Activated naive CD4-positive, alpha-beta T cell (primary cell): ENCODE data around the gene STK10.

Source experiments
- DNase-seq, 4 experiments: peaks; one replicate each; lab custom pipeline; 2025; lab: John Stamatoyannopoulos, UW

Gene STK10

GRCh38 chr5:172142709-172143215 lies 45.3 kb downstream of the STK10 start:
- no peak for DNase-seq

- no peak for DNase-seq
These were observed 46.1 kb downstream of the STK10 start for GRCh38 chr5:172141949-172142319.

GRCh38 chr5:172140866-172141265 lies 47.2 kb downstream of the STK10 start:
- DNase-seq = no peak

- no peak for DNase-seq
These were observed 47.9 kb downstream of the STK10 start for GRCh38 chr5:172140120-172140519.

GRCh38 chr5:172137046-172137445 lies 51.0 kb downstream of the STK10 start:
- no peak for DNase-seq

GRCh38 chr5:172133359-172134029 lies 54.5 kb downstream of the STK10 start:
- DNase-seq = peak in 1 of 4 experiments; percentile 22

- no peak for DNase-seq
These were observed 56.3 kb downstream of the STK10 start for GRCh38 chr5:172131690-172132089.

- DNase-seq = no peak
These were observed 58.6 kb downstream of the STK10 start for GRCh38 chr5:172129256-172129910.

GRCh38 chr5:172127581-172127980 lies 60.4 kb downstream of the STK10 start:
- no peak for DNase-seq

- no peak for DNase-seq
These were observed 64.7 kb downstream of the STK10 start for GRCh38 chr5:172123269-172123692.

- DNase-seq = no peak
These were observed 67.9 kb downstream of the STK10 start for GRCh38 chr5:172119921-172120688.

- no peak for DNase-seq
These were observed 69.1 kb downstream of the STK10 start for GRCh38 chr5:172118891-172119290.

GRCh38 chr5:172117977-172118701 lies 69.9 kb downstream of the STK10 start:
- DNase-seq = no peak

- DNase-seq = no peak
These were observed 72.5 kb downstream of the STK10 start for GRCh38 chr5:172115541-172115982.

- DNase-seq = peak; percentile 12 to 35 (median 29)
These were observed 73.1 kb downstream of the STK10 start for GRCh38 chr5:172114875-172115422.

- peak in 2 of 4 experiments; percentile 35 to 54 for DNase-seq
These were observed 75.0 kb downstream of the STK10 start for GRCh38 chr5:172113036-172113435.

GRCh38 chr5:172111852-172112225 lies 76.2 kb downstream of the STK10 start:
- DNase-seq = no peak

GRCh38 chr5:172110921-172111851 lies 76.8 kb downstream of the STK10 start:
- peak; percentile 18 to 57 (median 48) for DNase-seq

GRCh38 chr5:172110260-172110815 lies 77.7 kb downstream of the STK10 start:
- no peak for DNase-seq

GRCh38 chr5:172109749-172110148 lies 78.3 kb downstream of the STK10 start:
- DNase-seq = no peak
